GM12878 (cell line): ENCODE results near the gene BIRC3. TPM values are rescaled to one million over a fixed set of nuclear protein-coding genes. Genes with fewer than 3 reads are reported as not detected.

ENCODE experiments used
- ATAC-seq: fragments of 200-7000 bp; cut with Tn5 transposase; 3 replicates; pipeline ENCODE4 v1.9.1; 2020; ENCODE audit warnings: mild to moderate bottlenecking, moderate library complexity
- BruUV-seq: library from RNA; stranded (reverse); fragments of 400-500 nt; replicated peaks from 2 replicates; lab custom pipeline; 2021; lab: Mats Ljungman, UMichigan
- CTCF ChIA-PET: fragments of 300-600 bp; sonication (Branson Sonifier 250); formaldehyde crosslinking; extraction: SDS; loops from one replicate; lab custom pipeline; 2021; ENCODE audit warnings: inconsistent platforms; lab: Yijun Ruan, JAX
- POLR2A ChIA-PET: fragments of 350-600 bp; formaldehyde crosslinking; extraction: SDS; loops from one replicate; lab custom pipeline; 2021; ENCODE audit warnings: inconsistent platforms; lab: Charles Lee
- RAD21 ChIA-PET: fragments of 300-600 bp; sonication (Branson Sonifier 250); formaldehyde crosslinking; loops from one replicate; lab custom pipeline; 2023; ENCODE audit warnings: antibody characterized with exemption; ENCODE audit not compliant: unreplicated experiment; lab: Charles Lee
- SMC1A ChIA-PET: fragments of 300-600 bp; sonication (Branson Sonifier 250); formaldehyde crosslinking; loops from one replicate; lab custom pipeline; 2023; ENCODE audit not compliant: unreplicated experiment, uncharacterized antibody; lab: Charles Lee
- DNase-seq: peaks from one replicate; pipeline ENCODE4 v3.0.0-alpha.2; 2011; ENCODE audit warnings: low read depth, low spot score
- FAIRE-seq: peaks from 3 replicates; lab custom pipeline; 2011; peaks lifted over from hg19 to GRCh38; lab: Jason Lieb, UNC
- H2AFZ ChIP-seq: 2 replicates; pipeline ENCODE4 v1.6.0; 2011; ENCODE audit warnings: low read depth, low read length, control low read depth; ENCODE audit not compliant: control insufficient read depth
- H3K27ac ChIP-seq: 2 replicates; pipeline ENCODE4 v1.5.1; 2011; ENCODE audit warnings: control low read depth; ENCODE audit not compliant: control insufficient read depth, insufficient read depth
- H3K27me3 ChIP-seq, 2 experiments: replicated peaks in 1 of 2; 2 replicates each; pipeline versions ENCODE4 v1.6.0 to v1.6.1; 2011; ENCODE audit warnings: low read length in 1 of 2; ENCODE audit not compliant: control insufficient read depth in 2 of 2, insufficient read depth in 2 of 2
- H3K36me3 ChIP-seq, 2 experiments: 2 replicates each; pipeline ENCODE4 v1.5.1; 2011; ENCODE audit warnings: low read length in 1 of 2; ENCODE audit not compliant: control insufficient read depth in 2 of 2, insufficient read depth in 2 of 2
- H3K4me1 ChIP-seq: 2 replicates; pipeline ENCODE4 v1.6.1; 2011; ENCODE audit warnings: mild to moderate bottlenecking, low read length, moderate library complexity, mixed read lengths; ENCODE audit not compliant: control insufficient read depth, insufficient read depth
- H3K4me2 ChIP-seq: 2 replicates; pipeline ENCODE4 v1.6.0; 2011; ENCODE audit warnings: control low read depth; ENCODE audit not compliant: control insufficient read depth, insufficient read depth
- H3K4me3 ChIP-seq: fragments of 200-600 bp; sonication (generic); 2 replicates; pipeline ENCODE4 v1.5.1; 2016
- H3K79me2 ChIP-seq: 2 replicates; pipeline ENCODE4 v1.6.0; 2011; ENCODE audit warnings: low read length; ENCODE audit not compliant: control insufficient read depth, insufficient read depth
- H3K9ac ChIP-seq: 2 replicates; pipeline ENCODE4 v1.8.0; 2011; ENCODE audit warnings: low read length, control low read depth, mixed read lengths; ENCODE audit not compliant: control insufficient read depth, insufficient read depth
- H3K9me3 ChIP-seq: replicated peaks from 3 replicates; pipeline ENCODE4 v1.5.1; 2011; ENCODE audit warnings: mild to moderate bottlenecking, low read length; ENCODE audit not compliant: control insufficient read depth, insufficient read depth
- H4K20me1 ChIP-seq: 2 replicates; pipeline ENCODE4 v1.6.0; 2011; ENCODE audit not compliant: control insufficient read depth, insufficient read depth
- HDAC6 ChIP-seq: fragments of 200-600 bp; sonication (generic); IDR thresholded peaks from one replicate; pipeline ENCODE4 v1.8.0; 2017; ENCODE audit warnings: antibody characterized with exemption; ENCODE audit not compliant: unreplicated experiment
- SUZ12 ChIP-seq: fragments of 200-600 bp; sonication (generic); IDR thresholded peaks from one replicate; pipeline ENCODE4 v1.6.1; 2018; ENCODE audit warnings: antibody characterized with exemption, mild to moderate bottlenecking; ENCODE audit not compliant: unreplicated experiment
- WGBS: methylation state at CpG from one replicate; pipeline ENCODE4 v1.1.6; 2016; ENCODE audit warnings: low lambda C conversion rate; ENCODE audit not compliant: insufficient replicate concordance, insufficient coverage; ENCODE audit errors: missing lambda C conversion rate; 5-methylcytosine and 5-hydroxymethylcytosine counted together
- in situ Hi-C: fragments of 300-500 bp; cut with MboI; formaldehyde crosslinking; loops from 9 replicates; pipeline ENCODE4 v1.14.3; 2018; ENCODE audit warnings: mixed read lengths
- intact Hi-C: fragments of 100-400 bp; cut with micrococcal nuclease; formaldehyde crosslinking; loops from one replicate; pipeline ENCODE4 v1.14.2; 2022; ENCODE audit not compliant: unreplicated experiment
- polyA plus RNA-seq, 11 experiments: library from polyadenylated mRNA; depleted of rRNA in 4 of 11; unstranded in 6 of 11; stranded (reverse) in 5 of 11; fragments of >200 nt; fragmentation: Nextera tagmentation in 4 of 11; fragmentation: Illumina TruSeq in 1 of 11; extraction: Ambion mirVana in 4 of 11; extraction: Trizol in 1 of 11; gene quantifications; 1 replicate in 1 of 11; 2 replicates in 10 of 11; pipeline versions ENCODE4 v1.2.1 to v1.2.3, GENCODE V29; 2011 to 2016; ENCODE audit warnings: inconsistent platforms in 2 of 11, missing spikeins in 2 of 11, low read depth in 1 of 11
- total RNA-seq, 4 experiments: library from RNA; depleted of rRNA in 3 of 4; stranded (reverse); fragments of >200 nt in 3 of 4; fragmentation: Illumina TruSeq in 1 of 4; extraction: Trizol in 1 of 4; gene quantifications; 2 replicates each; pipeline versions ENCODE4 v1.2.1 to v1.2.3, GENCODE V29; 2013 to 2021
- TF ChIP-seq, protein P1 (sequence below): IDR thresholded peaks from 2 replicates; pipeline ENCODE4 v1.6.1; 2012; ENCODE audit warnings: low read depth, low read length, improper control_type of control experiment

The BIRC3 gene
- total and polyA plus RNA-seq, 10 of the 15 experiments (the other 5 are each of a cell fraction or from before 2014, with no cell fraction given) = 42.1 to 351 (median 83.7) TPM

- no peak overlapping the region for H3K4me2 ChIP-seq
- no peak overlapping the region for H3K27ac ChIP-seq
- in situ Hi-C loops = loop anchor here (25.0 kb wide), 1 partner anchor 102 kb away; no protein-coding TSS in a partner anchor
- peaks cover 5% of the 10 kb centered on the region; the same call in 2 of the 3 replicates for H3K9me3 ChIP-seq
- H3K27me3 ChIP-seq = no peaks in the 10 kb centered on the region
- H3K4me3 ChIP-seq = no peak overlapping the region
- no peak for ATAC-seq
- TF ChIP-seq, protein P1, sequence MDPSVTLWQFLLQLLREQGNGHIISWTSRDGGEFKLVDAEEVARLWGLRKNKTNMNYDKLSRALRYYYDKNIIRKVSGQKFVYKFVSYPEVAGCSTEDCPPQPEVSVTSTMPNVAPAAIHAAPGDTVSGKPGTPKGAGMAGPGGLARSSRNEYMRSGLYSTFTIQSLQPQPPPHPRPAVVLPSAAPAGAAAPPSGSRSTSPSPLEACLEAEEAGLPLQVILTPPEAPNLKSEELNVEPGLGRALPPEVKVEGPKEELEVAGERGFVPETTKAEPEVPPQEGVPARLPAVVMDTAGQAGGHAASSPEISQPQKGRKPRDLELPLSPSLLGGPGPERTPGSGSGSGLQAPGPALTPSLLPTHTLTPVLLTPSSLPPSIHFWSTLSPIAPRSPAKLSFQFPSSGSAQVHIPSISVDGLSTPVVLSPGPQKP = no peak
- TF ChIP-seq HDAC6 (no peak), SUZ12 (no peak)
- ChIA-PET SMC1A (interaction anchor here (0.8 to 1.7 kb wide), 4 partner anchors 12 to 98 kb away, joined by 3 to 4 read pairs (median 4); no protein-coding TSS in a partner anchor), POLR2A (interaction anchor here (0.6 to 1.4 kb wide), 2 partner anchors 24 to 94 kb away, joined by 3 to 5 read pairs; no protein-coding TSS in a partner anchor), RAD21 (interaction anchor here (1.0 kb wide), 1 partner anchor 228 kb away, joined by 4 read pairs; no protein-coding TSS in a partner anchor), CTCF (interaction anchor here (0.9 to 4.0 kb wide), 6 partner anchors 11 to 281 kb away, joined by 3 to 16 read pairs (median 5); no protein-coding TSS in a partner anchor)
- H3K36me3 ChIP-seq = peaks cover 7 to 18% of the 10 kb centered on the region in 2 experiments; a peak in 3 of 4 replicates
- H3K4me1 ChIP-seq = no peaks in the 10 kb centered on the region
- DNase-seq = no peak
- BruUV-seq = no TSS peak
- H3K9ac ChIP-seq = no peak overlapping the region
- no peaks in the 10 kb centered on the region for H4K20me1 ChIP-seq
- WGBS = 84% methylated on average over 5 of the region's 5 CpGs
- intact Hi-C loops = no loop called here
- no peak overlapping the region for H2AFZ ChIP-seq
- H3K79me2 ChIP-seq = no peaks in the 10 kb centered on the region
- no peak for FAIRE-seq
These were observed 68.1 kb downstream of the BIRC3 start for GRCh38 chr11:102385085-102386007.
